ENCODE data around the gene RPL37A. TPM values are rescaled to one million over a fixed set of nuclear protein-coding genes. Genes with fewer than 3 reads are reported as not detected.

Gene RPL37A
- total and polyA plus RNA-seq, 9 of the 15 experiments (the other 6 are each of a cell fraction or from before 2014, with no cell fraction given), result 1,938 to 3,349 (median 2,436) TPM

DNA sequence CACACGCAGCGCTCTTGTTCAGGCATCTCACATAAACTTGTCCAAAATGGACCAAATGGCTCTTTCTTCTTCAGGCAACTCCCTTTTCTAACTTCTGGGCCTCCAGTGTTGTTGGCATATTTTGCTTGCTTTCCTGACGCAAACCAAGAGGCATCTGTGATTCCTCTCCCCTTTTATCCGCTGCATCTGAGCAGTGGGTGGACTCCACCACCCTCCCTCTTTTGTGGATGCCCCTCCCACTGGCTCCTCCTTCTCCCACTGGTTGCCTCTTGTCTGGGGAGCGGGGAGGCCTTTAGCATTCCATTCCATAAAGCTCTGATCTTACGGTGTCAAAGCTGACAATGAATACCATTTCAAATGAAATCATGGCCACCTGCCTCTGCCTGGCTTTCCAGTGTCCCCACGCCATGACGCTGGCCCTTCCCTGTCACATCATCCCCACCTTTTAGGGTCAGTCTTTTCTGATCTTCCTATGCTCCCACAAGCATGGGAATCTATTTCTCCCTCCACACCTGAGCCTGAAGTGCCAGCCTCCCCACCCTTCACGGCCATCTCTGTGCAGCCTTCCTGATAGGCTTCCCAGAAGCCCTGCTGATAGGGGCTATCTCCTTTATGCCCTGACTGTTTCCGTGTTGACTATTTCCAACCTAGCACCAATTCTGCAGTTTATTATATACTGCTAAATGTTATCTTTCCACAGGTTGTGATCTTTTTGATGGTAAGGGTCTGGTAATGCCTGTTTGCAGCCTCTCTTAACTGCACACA lies 51.5 kb downstream of the RPL37A start:
- Histone ChIP-seq H3K9ac (ENCODE audit: insufficient read depth in 1 of 2, low read depth in 2 of 2, low read length in 2 of 2) (no peak overlapping the region), H4K20me1 (replicated peaks; ENCODE audit: control insufficient read depth, insufficient read depth, low read length) (no peaks in the 10 kb centered on the region), H2AFZ (ENCODE audit: low read depth, low read length) (no peak overlapping the region), H3K27me3 (ENCODE audit: control insufficient read depth in 2 of 2, insufficient read depth in 2 of 2, low read length in 2 of 2) (peaks cover 0 to 31% of the 10 kb centered on the region in 2 experiments; a peak in 2 of 5 replicates), H3K4me3 (no peak overlapping the region), H3K79me2 (ENCODE audit: control insufficient read depth, insufficient read depth, low read length) (no peaks in the 10 kb centered on the region), H3K9me3 (replicated peaks; ENCODE audit: control insufficient read depth, insufficient read depth, low read depth, low read length) (no peaks in the 10 kb centered on the region), H3K9me1 (ENCODE audit: control insufficient read depth, insufficient read depth, low read length) (no peaks in the 10 kb centered on the region), H3K27ac (ENCODE audit: extremely low read depth, low read depth, low read length) (no peak overlapping the region), H3K4me2 (ENCODE audit: insufficient read depth, low read length) (no peak overlapping the region), H3K4me1 (replicated peaks in 1 of 2; ENCODE audit: control insufficient read depth in 2 of 2, insufficient read depth in 2 of 2, low read length in 2 of 2) (no peaks in the 10 kb centered on the region; a peak in 1 of 5 replicates), H3K36me3 (ENCODE audit: control insufficient read depth, insufficient read depth, low read length) (no peaks in the 10 kb centered on the region)
- in situ Hi-C loops (cut with MboI), result loop anchor here (25.0 kb wide), 1 partner anchor 962 kb away; no protein-coding TSS in a partner anchor
- FAIRE-seq, result no peak
- ChIA-PET CTCF (ENCODE audit: low intra/inter-chr PET ratio) (no interaction called here), POLR2A (no interaction called here)
- WGBS (ENCODE audit: insufficient coverage, low coverage, missing lambda C conversion rate), result 2% methylated on average over 8 of the region's 10 CpGs
- TF ChIP-seq TBL1XR1 (IDR thresholded peaks at IDR 0.05; ENCODE audit: low read length in 2 of 2), result no peak
- no peak for TF ChIP-seq ZNF12 (CRISPR knock-in tag; IDR thresholded peaks at IDR 0.05)
- no TSS peak for BruUV-seq (replicated peaks)
- DNase-seq (ENCODE audit: extremely low read depth in 1 of 4, low spot score in 3 of 4), result no peak
- intact Hi-C loops (cut with micrococcal nuclease), result no loop called here
- no peak for ATAC-seq

DNA sequence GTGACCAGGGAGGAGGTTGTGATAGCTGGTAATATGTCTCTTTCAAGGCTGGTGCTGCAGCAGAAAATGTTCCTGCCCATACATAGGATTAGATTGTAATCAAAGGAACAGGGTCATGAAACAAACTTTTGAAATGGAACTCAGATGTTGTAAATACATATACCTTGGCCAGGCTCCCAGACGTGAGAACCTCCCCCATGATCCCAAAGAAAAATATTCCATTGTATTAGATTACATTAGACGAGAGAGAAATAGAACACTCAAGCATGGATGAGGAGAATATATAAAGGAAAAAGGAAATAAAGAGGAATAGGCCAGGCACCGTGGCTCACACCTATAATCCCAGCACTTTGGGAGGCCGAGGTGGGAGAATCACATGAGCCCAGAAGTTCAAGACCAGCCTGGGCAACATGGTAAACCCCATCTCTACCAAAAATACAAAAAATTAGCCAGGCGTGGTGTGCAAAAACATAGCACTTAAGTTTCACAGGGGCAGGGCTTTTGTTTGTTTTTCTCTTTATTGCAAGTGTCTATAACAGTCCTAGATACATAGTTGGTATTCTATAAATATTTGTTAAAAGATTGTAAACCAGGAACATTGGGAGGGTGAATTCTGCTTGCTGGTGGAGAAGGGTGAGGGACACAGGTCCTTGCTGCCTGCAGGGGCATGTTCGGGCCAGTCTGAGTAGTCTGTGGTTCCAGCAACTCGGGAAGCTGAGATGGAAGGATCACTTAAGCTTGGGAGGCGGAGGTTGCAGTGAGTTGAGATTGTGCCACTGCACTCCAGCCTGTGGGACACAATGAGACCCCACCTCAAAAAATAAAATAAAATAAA lies 52.8 kb downstream of the RPL37A start:
- Histone ChIP-seq H4K20me1 (replicated peaks; ENCODE audit: control insufficient read depth, insufficient read depth, low read length) (no peaks in the 10 kb centered on the region), H3K4me2 (ENCODE audit: insufficient read depth, low read length) (no peak overlapping the region), H2AFZ (ENCODE audit: low read depth, low read length) (no peak overlapping the region), H3K9me1 (ENCODE audit: control insufficient read depth, insufficient read depth, low read length) (no peaks in the 10 kb centered on the region), H3K9me3 (replicated peaks; ENCODE audit: control insufficient read depth, insufficient read depth, low read depth, low read length) (no peaks in the 10 kb centered on the region), H3K27ac (ENCODE audit: extremely low read depth, low read depth, low read length) (no peak overlapping the region), H3K4me3 (no peak overlapping the region), H3K4me1 (replicated peaks in 1 of 2; ENCODE audit: control insufficient read depth in 2 of 2, insufficient read depth in 2 of 2, low read length in 2 of 2) (no peaks in the 10 kb centered on the region), H3K79me2 (ENCODE audit: control insufficient read depth, insufficient read depth, low read length) (no peaks in the 10 kb centered on the region), H3K27me3 (ENCODE audit: control insufficient read depth in 2 of 2, insufficient read depth in 2 of 2, low read length in 2 of 2) (peaks cover 0 to 31% of the 10 kb centered on the region in 2 experiments; a peak in 2 of 5 replicates), H3K9ac (ENCODE audit: insufficient read depth in 1 of 2, low read depth in 2 of 2, low read length in 2 of 2) (no peak overlapping the region), H3K36me3 (ENCODE audit: control insufficient read depth, insufficient read depth, low read length) (no peaks in the 10 kb centered on the region)
- in situ Hi-C loops (cut with MboI) (no loop called here), intact Hi-C loops (cut with micrococcal nuclease) (no loop called here)
- no peak for FAIRE-seq
- POLR2A ChIA-PET, result no interaction called here
- no peak for ATAC-seq
- BruUV-seq (replicated peaks), result no TSS peak
- WGBS (ENCODE audit: insufficient coverage, low coverage, missing lambda C conversion rate), result 2% methylated on average over 7 of the region's 8 CpGs
- no peak for DNase-seq (ENCODE audit: extremely low read depth in 1 of 4, low spot score in 3 of 4)
- CTCF ChIA-PET (ENCODE audit: low intra/inter-chr PET ratio), result no interaction called here
- TF ChIP-seq, protein P1, sequence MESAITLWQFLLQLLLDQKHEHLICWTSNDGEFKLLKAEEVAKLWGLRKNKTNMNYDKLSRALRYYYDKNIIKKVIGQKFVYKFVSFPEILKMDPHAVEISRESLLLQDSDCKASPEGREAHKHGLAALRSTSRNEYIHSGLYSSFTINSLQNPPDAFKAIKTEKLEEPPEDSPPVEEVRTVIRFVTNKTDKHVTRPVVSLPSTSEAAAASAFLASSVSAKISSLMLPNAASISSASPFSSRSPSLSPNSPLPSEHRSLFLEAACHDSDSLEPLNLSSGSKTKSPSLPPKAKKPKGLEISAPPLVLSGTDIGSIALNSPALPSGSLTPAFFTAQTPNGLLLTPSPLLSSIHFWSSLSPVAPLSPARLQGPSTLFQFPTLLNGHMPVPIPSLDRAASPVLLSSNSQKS (CRISPR knock-in tag; IDR thresholded peaks at IDR 0.05), result no peak
- TF ChIP-seq TSC22D4 (tag; IDR thresholded peaks at IDR 0.05) (no peak), EGR1 (conservative IDR thresholded peaks at IDR 0.05) (no peak), GTF2E2 (tag; IDR thresholded peaks at IDR 0.05) (no peak), SETDB1 (IDR thresholded peaks at IDR 0.05; ENCODE audit: low read length) (no peak), LCOR (CRISPR knock-in tag; IDR thresholded peaks at IDR 0.05) (no peak), ZSCAN29 (IDR thresholded peaks at IDR 0.05) (no peak), SRSF9 (IDR thresholded peaks at IDR 0.05; ENCODE audit: borderline replicate concordance, low read depth, low read length) (no peak), ZNF785 (CRISPR knock-in tag; IDR thresholded peaks at IDR 0.05) (no peak)
- TF ChIP-seq, protein P2, sequence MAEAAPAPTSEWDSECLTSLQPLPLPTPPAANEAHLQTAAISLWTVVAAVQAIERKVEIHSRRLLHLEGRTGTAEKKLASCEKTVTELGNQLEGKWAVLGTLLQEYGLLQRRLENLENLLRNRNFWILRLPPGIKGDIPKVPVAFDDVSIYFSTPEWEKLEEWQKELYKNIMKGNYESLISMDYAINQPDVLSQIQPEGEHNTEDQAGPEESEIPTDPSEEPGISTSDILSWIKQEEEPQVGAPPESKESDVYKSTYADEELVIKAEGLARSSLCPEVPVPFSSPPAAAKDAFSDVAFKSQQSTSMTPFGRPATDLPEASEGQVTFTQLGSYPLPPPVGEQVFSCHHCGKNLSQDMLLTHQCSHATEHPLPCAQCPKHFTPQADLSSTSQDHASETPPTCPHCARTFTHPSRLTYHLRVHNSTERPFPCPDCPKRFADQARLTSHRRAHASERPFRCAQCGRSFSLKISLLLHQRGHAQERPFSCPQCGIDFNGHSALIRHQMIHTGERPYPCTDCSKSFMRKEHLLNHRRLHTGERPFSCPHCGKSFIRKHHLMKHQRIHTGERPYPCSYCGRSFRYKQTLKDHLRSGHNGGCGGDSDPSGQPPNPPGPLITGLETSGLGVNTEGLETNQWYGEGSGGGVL (CRISPR knock-in tag; IDR thresholded peaks at IDR 0.05), result no peak
